BLaER1 (cell line): Measurements from ENCODE around the gene PAX8.

Experiments
- H3K27ac ChIP-seq: shearing (Covaris generic); formaldehyde crosslinking; 2 replicates; pipeline ENCODE4 v1.8.1; 2022
- H3K27me3 ChIP-seq: shearing (Covaris generic); formaldehyde crosslinking; 2 replicates; pipeline ENCODE4 v1.8.1; 2022
- H3K36me3 ChIP-seq: shearing (Covaris generic); formaldehyde crosslinking; 2 replicates; pipeline ENCODE4 v1.8.1; 2022
- H3K4me1 ChIP-seq: shearing (Covaris generic); formaldehyde crosslinking; 2 replicates; pipeline ENCODE4 v1.8.1; 2022
- H3K4me2 ChIP-seq: shearing (Covaris generic); formaldehyde crosslinking; 2 replicates; pipeline ENCODE4 v1.8.1; 2022
- H3K4me3 ChIP-seq: shearing (Covaris generic); formaldehyde crosslinking; 2 replicates; pipeline ENCODE4 v1.8.1; 2022
- H3K9ac ChIP-seq: shearing (Covaris generic); formaldehyde crosslinking; 2 replicates; pipeline ENCODE4 v1.8.1; 2022
- H3K9me3 ChIP-seq: shearing (Covaris generic); formaldehyde crosslinking; 2 replicates; pipeline ENCODE4 v1.8.1; 2022
- H4K20me1 ChIP-seq: shearing (Covaris generic); formaldehyde crosslinking; 2 replicates; pipeline ENCODE4 v1.8.1; 2022
- Cebpa-rat ChIP-seq: shearing (Covaris generic); IDR thresholded peaks from 2 replicates; pipeline ENCODE4 v1.8.1; 2022

Gene PAX8

DNA sequence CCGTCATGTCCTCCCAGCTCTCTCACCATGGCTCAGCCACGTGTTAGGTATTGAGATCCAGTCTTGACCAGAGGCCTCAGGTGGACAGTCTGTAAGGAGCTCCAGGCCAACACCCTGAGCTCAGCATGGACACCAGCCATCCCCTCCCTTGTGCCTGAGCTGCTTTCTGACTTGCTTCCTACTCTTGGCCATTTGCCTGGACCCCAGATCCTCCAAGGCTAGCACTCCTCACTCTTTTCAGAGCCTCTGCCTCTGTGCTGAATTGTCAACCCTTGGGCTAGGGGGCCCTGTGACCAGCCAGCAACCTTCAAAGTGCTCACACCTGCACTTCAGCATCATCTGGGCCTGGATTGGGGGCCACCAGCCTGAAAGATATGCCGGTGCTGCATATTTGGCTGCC, 46.6 kb downstream of the PAX8 start:
- TF ChIP-seq Cebpa-rat, result no peak
- Histone ChIP-seq H3K36me3 (peaks cover 9% of the 10 kb centered on the region; the same call in 1 of the 2 replicates), H3K27me3 (no peaks in the 10 kb centered on the region), H3K9me3 (peaks cover 15% of the 10 kb centered on the region; the same call in 1 of the 2 replicates), H3K27ac (no peak overlapping the region), H4K20me1 (no peaks in the 10 kb centered on the region), H3K4me3 (no peak overlapping the region), H3K4me2 (no peak overlapping the region), H3K4me1 (peaks cover 37% of the 10 kb centered on the region), H3K9ac (no peak overlapping the region)

GRCh38 chr2:113231064-113231463, 47.7 kb downstream of the PAX8 start:
- H3K36me3 ChIP-seq, result no peaks in the 10 kb centered on the region
- H4K20me1 ChIP-seq, result no peaks in the 10 kb centered on the region
- TF ChIP-seq Cebpa-rat, result no peak
- no peaks in the 10 kb centered on the region for H3K27me3 ChIP-seq
- peaks cover 7% of the 10 kb centered on the region; the same call in 1 of the 2 replicates for H3K9me3 ChIP-seq
- peaks cover 33% of the 10 kb centered on the region for H3K4me1 ChIP-seq
- no peak overlapping the region for H3K9ac ChIP-seq
- no peak overlapping the region for H3K4me3 ChIP-seq
- 0 out of 2 replicates have a peak overlapping the region, but pooled peaks have one; percentile 12 for H3K4me2 ChIP-seq
- H3K27ac ChIP-seq, result no peak overlapping the region

GRCh38 chr2:113230531-113230930, 48.2 kb downstream of the PAX8 start:
- H3K9ac ChIP-seq, result no peak overlapping the region
- H3K9me3 ChIP-seq, result 0 out of 2 replicates have a peak, but pooled peaks cover 2% of the 10 kb centered on the region
- TF ChIP-seq Cebpa-rat, result no peak
- H3K27me3 ChIP-seq, result no peaks in the 10 kb centered on the region
- H3K4me1 ChIP-seq, result peaks cover 35% of the 10 kb centered on the region
- H3K36me3 ChIP-seq, result no peaks in the 10 kb centered on the region
- H4K20me1 ChIP-seq, result no peaks in the 10 kb centered on the region
- 0 out of 2 replicates have a peak overlapping the region, but pooled peaks have one; percentile 12 for H3K4me2 ChIP-seq
- no peak overlapping the region for H3K4me3 ChIP-seq
- no peak overlapping the region for H3K27ac ChIP-seq

DNA sequence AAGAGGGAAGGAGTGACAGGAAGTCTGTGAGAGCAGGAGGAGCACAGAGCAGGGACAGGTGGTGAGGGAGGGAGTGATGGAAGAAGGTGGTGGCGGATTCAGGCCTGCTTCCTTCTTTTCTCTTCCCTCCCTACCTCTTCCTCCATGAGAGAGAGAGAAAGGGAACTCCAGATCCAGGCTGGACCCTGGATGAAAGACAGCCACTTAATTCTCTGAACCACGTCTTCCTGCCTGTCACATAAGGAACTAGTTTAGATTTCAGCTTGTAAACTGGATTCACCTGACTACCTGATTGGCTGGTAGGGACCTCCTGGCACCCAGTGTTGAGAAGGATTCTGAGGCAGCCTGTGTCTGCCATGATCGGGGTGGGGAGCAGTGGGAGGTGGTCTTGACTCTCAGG, 48.9 kb downstream of the PAX8 start:
- no peak for TF ChIP-seq Cebpa-rat
- H3K4me1 ChIP-seq, result peaks cover 35% of the 10 kb centered on the region

GRCh38 chr2:113228991-113229716, 49.6 kb downstream of the PAX8 start:
- Histone ChIP-seq H3K9ac (no peak overlapping the region), H3K9me3 (no peaks in the 10 kb centered on the region), H3K36me3 (no peaks in the 10 kb centered on the region), H4K20me1 (no peaks in the 10 kb centered on the region), H3K27me3 (no peaks in the 10 kb centered on the region), H3K4me2 (no peak overlapping the region), H3K4me1 (peaks cover 31% of the 10 kb centered on the region), H3K27ac (no peak overlapping the region), H3K4me3 (no peak overlapping the region)
- TF ChIP-seq Cebpa-rat, result no peak

More for the DNA sequence above, 48.9 kb downstream of the PAX8 start:
- no peaks in the 10 kb centered on the region for H3K27me3 ChIP-seq
- H3K4me2 ChIP-seq, result no peak overlapping the region
- no peak overlapping the region for H3K27ac ChIP-seq
- no peaks in the 10 kb centered on the region for H3K36me3 ChIP-seq
- no peaks in the 10 kb centered on the region for H4K20me1 ChIP-seq
- no peak overlapping the region for H3K9ac ChIP-seq
- no peaks in the 10 kb centered on the region for H3K9me3 ChIP-seq
- H3K4me3 ChIP-seq, result no peak overlapping the region

GRCh38 chr2:113228351-113228750, 50.4 kb downstream of the PAX8 start:
- Histone ChIP-seq H3K9ac (no peak overlapping the region), H3K4me1 (peaks cover 31% of the 10 kb centered on the region), H3K27ac (no peak overlapping the region), H3K27me3 (no peaks in the 10 kb centered on the region), H3K9me3 (no peaks in the 10 kb centered on the region), H4K20me1 (no peaks in the 10 kb centered on the region), H3K4me2 (peak overlapping the region; percentile 57), H3K4me3 (no peak overlapping the region), H3K36me3 (no peaks in the 10 kb centered on the region)
- no peak for TF ChIP-seq Cebpa-rat

DNA sequence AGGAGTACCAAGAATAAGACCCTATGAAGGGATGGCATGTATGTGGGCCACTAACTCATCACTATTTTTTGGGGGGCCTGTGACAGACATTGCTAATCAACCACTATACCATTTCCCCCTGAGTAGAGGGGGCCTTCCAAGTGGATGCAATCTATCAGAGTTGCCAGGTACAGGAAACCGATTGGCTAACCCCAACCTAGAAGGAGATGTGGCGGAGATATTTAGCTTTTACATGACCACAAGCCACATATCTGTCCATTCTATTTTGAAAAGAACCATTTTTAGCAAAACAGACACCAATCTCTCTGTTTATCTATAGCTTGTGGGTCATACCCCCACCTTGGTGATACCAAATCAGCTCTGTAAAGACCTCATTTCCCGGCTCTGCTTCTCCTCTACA, 51.0 kb downstream of the PAX8 start:
- TF ChIP-seq Cebpa-rat, result no peak
- no peaks in the 10 kb centered on the region for H4K20me1 ChIP-seq
- no peaks in the 10 kb centered on the region for H3K36me3 ChIP-seq
- H3K27me3 ChIP-seq, result no peaks in the 10 kb centered on the region
- H3K9ac ChIP-seq, result no peak overlapping the region
- H3K4me1 ChIP-seq, result peaks cover 31% of the 10 kb centered on the region
- no peak overlapping the region for H3K27ac ChIP-seq
- H3K4me2 ChIP-seq, result peak overlapping the region; percentile 57
- H3K9me3 ChIP-seq, result no peaks in the 10 kb centered on the region
- H3K4me3 ChIP-seq, result no peak overlapping the region

DNA sequence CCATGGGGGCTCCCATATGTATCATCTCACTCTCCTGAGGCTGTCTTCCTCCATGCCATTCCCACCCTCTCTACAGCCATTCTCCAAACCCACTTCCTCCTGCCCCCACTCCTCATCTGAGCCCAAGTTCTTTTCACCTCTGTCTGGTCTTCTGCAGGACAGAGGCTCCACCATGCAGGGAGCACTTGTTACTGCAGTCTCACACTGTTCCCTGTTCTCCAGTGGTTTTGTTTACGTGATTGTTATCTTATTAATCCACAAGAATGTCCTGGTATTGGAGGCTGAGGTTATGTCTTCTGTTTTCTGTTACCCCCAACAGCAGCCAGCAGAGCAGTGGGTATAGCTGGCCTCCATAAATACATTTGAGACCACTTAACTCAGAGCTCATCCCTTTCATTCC, 51.4 kb downstream of the PAX8 start:
- peaks cover 31% of the 10 kb centered on the region for H3K4me1 ChIP-seq
- no peak for TF ChIP-seq Cebpa-rat

GRCh38 chr2:113226462-113226861, 52.3 kb downstream of the PAX8 start:
- Histone ChIP-seq H3K4me1 (peaks cover 31% of the 10 kb centered on the region), H3K36me3 (no peaks in the 10 kb centered on the region), H4K20me1 (no peaks in the 10 kb centered on the region), H3K4me2 (peak overlapping the region; percentile 33; the same call in 1 of the 2 replicates), H3K27ac (no peak overlapping the region), H3K4me3 (no peak overlapping the region), H3K9ac (no peak overlapping the region), H3K9me3 (no peaks in the 10 kb centered on the region), H3K27me3 (no peaks in the 10 kb centered on the region)
- no peak for TF ChIP-seq Cebpa-rat

More for the DNA sequence above, 51.4 kb downstream of the PAX8 start:
- no peaks in the 10 kb centered on the region for H3K9me3 ChIP-seq
- peak overlapping the region; percentile 57 for H3K4me2 ChIP-seq
- no peak overlapping the region for H3K4me3 ChIP-seq
- H4K20me1 ChIP-seq, result no peaks in the 10 kb centered on the region
- H3K36me3 ChIP-seq, result no peaks in the 10 kb centered on the region
- no peak overlapping the region for H3K9ac ChIP-seq
- H3K27ac ChIP-seq, result no peak overlapping the region
- no peaks in the 10 kb centered on the region for H3K27me3 ChIP-seq
